GM21529 (cell line): Measurements from ENCODE around the gene CHD9.
A peak's percentile ranks its signal among the peaks of the same experiment; 100 is the strongest.
"Not testable (repeated sequence)": the region's sequence is repeated elsewhere in the genome, so short reads cannot be mapped to it uniquely, and the experiment has no call there.

Experiments used
- ATAC-seq: cut with Tn5 transposase; IDR thresholded peaks from one replicate; pipeline ENCODE4 v1.9.1; 2021; ENCODE audit not compliant: unreplicated experiment

CHD9 gene

DNA sequence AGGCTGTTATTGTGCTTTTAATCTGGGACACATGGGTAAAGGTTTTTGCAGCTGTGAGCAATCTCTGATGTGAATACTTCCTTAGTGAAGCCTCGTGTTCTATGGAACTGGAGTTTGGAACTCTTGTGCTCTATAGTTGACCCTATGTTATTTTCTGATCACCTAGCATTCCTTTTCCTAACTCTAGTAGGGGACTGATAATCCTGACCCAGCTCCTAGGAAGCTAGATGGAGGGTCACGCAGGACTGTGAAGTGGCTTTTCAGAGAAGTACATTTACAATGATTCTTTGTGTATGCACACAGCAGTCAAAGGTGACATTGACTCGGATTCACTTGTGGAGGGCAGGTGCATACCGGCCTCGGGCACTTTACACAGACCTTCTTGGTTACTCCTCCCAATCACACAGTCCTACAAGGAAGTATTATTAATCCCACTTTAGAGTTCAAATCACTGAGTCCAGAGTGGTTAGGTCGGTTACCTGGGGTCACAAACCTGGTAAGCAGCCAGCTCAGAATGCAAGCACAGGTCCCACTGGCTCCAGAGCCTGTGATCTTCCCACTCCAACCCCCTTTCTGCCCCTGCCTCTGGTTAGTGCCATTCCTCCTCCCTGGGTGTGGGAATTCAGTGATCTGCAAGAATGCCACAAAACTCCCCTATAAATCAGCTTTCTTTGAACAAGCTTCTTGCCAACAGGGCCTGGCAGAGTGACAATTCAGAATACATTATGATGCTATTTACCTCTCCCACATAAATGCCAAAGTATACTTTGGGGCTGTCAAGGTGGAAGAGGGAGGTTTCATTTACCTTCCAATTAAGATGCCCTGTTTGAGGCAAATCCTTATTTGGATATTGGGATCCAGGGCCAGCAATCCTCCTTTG, 9.2 kb upstream of the CHD9 start:
- no peak for ATAC-seq

DNA sequence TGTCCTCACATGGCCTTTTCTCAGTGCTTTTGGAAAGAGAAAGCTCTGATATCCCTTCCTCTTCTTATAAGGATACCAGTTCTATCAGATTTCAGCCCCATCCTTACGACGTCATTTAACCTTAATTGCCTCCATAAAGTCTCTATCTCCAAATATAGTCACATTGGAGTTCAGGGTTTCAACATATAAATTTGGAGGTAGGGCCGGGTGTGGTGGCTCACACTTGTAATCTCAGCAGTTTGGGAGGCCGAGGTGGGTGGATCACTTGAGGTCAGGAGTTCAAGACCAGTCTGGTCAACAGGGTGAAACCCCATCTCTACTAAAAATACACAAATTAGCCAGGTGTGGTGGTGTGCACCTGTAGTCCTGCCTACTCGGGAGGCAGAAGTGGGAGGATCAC, 7.3 kb upstream of the CHD9 start:
- ATAC-seq = not testable (repeated sequence)

DNA sequence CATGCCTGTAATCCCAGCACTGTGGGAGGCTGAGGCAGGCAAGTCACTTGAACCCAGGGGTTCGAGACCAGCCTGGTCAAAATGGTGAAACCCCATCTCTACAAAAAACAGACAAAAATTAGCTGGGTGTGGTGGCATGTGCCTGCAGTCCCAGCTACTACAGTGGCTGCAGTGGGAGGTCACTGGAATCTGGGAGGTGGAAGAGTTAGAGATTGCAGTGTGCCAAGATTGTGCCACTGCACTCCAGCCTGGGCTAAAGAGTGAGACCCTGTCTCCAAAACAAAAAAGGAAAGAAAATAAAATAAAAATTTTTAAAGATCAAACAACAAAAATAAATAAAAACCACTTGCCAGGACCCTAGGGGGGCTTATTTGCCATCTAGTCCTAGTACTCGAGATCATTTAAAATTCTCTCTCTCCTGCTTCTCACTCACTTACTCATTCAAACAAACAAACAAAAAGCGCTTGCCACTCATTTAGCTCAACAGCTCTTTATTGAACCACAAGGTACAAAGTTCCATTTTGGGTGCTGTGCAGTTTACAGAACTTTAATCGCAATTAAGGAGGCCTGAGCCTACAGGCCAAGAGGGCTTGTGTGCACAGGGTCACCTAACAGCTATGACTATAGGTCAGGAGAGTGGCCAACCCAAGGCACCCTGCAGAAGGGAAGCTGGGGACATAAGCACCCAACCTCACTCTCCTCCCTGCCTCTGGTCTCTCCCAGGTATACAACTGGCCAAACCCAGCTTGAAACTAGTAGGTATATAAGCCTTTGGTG, 6.5 kb upstream of the CHD9 start:
- no peak for ATAC-seq

DNA sequence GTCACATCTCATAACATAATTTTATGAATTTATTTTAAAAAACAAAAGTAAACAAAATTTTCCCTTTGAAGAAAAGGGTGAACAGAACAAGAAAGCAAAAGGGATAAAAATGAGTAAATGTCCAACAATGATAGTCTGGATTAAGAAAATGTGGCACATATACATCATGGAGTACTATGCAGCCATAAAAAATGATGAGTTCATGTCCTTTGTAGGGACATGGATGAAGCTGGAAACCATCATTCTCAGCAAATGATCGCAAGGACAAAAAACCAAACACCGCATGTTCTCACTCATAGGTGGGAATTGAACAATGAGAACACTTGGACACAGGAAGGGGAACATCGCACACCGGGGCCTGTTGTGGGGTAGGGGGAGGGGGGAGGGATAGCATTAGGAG, 3.5 kb upstream of the CHD9 start:
- not testable (repeated sequence) for ATAC-seq

DNA sequence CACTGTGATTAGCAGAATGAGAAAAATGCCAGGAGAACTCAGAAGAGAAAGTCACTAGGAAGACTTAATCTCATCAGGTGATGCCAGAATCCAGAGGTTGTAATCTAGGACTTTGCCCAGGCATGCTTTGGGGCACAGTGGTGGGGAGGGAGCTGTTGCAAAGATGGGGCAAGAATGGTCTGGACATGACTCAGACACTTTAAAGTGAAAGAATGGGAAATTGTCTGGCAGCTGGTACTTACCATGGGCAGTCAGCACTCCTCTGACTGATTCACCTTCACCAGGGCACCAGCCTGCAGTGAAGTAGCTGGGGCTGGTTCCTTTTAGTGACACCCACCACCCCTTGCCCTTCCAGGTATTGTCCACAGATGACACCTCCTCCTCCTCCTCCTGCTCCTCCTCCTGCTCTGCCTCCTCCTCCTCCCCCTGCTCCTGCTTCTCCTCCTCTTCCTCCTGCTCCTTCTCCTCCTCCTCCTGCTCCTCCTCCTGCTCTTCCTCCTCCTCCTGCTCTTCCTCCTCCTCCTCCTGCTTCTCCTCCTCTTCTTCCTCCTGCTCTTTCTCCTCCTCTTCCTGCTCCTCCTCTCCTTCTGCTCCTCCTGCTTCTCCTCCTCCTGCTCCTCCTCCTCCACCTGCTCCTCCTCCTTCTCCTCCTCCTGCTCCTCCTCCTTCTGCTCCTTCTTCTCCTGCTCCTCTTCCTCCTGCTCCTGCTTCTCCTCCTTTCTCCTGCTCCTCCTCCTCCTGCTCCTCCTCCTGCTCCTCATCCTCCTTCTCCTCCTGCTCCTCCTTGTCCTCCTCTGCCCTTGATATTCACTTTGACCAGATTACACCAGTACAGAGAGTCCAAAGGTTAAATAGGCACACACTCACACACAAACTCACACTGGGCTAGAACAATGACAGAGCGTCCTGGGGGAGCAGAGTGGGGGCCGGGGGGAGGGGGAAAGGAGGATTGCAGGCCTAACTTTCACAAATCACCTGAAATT, 2.0 kb upstream of the CHD9 start, which contains the start of gene CHD9NB:
CHD9NB (minus strand) TSS at position 379 of the 983 bp plus-strand sequence. CDS start 8,739 bp downstream, outside the sequence.
- ATAC-seq = no peak

DNA sequence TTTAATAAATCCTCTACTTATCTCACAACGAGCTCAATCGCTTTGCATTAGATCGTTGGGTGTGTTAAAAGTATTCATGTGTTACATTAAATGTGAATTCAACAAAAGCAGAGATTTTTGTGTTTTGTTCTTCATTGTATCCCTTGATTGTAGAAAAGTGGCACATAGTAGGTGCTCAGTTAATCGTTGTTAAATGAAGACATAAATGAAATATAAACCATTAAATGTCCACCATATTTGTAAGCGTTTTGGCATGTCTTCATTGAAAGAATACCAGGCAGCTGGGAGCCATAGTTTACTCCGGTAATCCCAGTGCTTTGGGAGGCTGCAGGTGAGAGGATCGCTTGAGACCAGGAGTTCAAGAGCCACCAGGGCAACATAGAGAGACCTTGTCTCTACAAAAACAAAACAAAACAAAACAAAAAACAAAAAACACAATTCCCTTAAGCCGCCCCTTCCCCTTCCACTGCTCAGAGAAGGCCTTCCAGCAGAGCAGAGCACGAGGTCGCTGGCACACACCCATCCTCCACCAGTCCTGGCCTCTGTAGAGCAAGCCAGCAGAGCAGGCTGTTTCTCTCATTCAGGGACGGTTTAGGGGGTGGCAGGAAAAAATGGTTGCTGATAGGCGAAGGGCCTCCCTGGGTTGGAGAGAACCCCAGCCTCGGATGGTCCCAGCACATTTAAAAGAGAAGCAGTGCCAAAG, 673 bp upstream of the CHD9 start:
- peak; percentile 37 for ATAC-seq

DNA sequence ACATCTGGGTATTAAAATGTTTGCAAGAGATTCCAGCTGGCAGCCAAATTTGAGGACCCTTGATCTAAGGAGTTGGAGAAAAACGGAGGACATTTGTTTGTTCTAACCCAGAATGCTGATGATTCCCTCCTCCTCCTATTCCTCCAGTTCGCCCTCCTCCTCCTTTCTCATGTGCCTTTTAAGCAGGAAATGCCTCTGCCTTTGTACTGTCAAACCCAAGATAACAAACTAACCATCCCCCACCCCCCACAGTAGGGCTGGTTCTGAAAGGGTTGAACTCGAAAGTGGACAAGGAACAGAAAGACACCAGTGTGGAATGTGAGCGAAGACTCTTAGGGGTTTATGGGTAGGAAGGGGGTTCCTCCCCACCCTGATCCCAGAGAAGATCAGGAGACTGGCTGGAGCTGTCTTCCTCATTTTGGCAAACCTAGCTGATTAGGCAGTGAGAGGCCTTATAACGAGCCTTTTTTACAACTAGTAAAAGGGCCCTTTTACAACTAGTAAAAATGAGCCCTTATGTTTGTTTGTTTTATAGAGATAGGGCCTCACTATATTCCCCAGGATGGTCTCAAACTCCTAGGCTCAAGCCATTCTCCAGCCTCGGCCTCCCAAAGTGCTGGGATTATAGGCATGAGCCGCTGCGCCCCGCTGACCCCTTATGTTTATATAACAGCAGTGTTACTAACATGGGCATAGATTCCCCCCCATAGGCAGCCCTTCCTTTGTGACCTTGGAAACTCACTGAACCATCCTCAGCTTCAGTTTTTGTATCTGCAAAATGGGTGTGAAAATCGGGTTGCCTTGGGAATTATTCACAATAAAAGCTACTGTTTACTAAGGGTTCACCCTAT, 975 bp downstream of the CHD9 start:
- ATAC-seq = no peak

DNA sequence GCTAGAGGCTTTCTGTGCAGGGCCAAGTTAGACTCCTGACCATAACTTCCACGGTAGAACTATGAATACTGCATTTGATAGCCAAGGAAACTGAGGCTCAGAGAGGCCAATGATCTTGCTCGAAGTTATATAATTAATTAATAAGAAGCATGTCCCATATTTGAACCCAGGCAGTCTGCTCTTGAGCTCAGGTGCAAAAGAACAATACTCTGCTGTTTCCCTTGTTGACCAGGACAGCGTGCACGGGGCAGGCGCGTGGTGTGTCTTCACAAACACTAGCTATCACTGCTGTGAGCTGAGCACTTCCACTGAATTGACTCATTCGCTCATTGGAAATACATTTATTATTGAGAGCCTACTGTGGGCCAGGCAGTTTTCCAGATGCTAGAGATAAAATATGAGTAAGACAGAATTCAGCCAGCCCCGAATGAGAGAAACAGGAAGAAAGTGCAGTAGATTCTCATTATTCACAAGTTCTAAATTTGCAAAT, 1.6 kb downstream of the CHD9 start:
- no peak for ATAC-seq

DNA sequence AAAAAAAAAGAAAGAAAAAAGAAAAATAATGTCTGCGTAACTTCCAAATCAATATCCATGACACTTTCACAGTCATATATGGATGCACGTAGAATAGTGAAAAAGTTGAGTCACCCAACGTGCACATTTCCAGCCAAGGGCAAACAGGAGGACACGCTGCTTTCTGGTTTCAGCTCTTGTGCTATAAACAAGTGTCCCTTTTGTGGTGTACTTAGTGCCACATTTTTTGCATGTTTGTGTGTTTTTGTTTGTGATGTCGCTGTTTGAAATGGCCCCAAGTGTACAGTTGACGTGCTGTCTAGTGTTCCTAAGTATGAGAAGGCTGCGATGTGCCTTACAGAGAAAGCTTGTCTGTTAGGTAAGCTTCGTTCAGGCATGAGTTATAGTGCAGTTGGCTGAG, 2.9 kb downstream of the CHD9 start:
- no peak for ATAC-seq

DNA sequence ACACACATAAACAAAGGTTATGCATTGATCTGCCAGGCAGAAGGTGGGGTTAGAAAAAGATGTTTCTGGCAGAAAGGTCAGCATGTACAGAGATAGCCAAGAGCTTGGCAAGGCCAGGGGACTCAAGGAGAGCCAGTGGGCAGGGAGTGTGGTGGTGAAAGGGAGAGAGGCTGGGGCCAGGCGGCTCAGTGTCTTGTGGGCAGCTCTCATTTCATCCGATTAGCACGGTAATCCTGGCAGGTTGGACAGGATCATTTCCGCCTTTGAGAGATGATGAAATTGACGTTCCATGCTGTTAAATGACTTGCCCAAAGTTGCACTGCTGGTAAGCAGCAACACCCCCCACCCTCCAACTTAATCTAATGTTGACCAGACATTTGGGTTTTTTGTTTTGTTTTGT, 3.6 kb downstream of the CHD9 start:
- ATAC-seq = no peak

DNA sequence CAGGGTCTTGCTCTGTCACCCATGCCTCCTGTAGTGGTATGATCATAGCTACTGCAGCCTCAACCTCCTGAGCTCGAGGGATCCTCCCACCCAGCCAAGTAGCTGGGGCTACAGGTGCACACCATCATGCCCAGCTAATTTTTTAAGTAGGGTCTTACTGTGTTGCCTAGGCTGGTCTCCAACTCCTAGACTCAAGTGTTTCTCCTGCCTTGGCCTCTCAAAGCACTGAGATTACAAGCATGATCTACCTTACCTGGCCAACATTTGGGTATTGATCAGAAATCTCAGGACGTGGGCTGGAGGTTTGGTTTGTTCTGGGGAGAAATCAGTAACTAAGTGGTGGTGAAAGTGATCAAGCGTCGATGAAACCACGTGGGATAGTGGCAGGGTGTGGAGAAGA, 4.1 kb downstream of the CHD9 start:
- no peak for ATAC-seq

DNA sequence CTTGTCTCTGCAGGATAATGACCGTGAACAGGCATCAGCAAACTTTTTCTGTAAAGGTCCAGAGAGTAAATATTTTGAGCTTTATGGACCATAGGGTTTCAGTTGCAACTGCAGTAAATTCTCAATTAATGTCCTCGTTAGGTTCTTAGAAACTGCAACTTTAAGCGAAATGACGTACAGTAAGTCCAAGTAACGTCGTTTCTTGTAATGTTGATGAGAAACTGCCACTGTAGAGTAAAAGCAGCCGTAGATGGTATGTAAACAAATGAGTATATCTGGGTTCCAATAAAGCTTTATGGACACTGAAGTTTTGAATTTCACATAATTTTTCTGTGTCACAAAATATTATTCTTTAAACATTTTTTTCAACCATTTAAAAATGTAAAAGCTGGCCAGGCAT, 4.9 kb downstream of the CHD9 start:
- no peak for ATAC-seq

DNA sequence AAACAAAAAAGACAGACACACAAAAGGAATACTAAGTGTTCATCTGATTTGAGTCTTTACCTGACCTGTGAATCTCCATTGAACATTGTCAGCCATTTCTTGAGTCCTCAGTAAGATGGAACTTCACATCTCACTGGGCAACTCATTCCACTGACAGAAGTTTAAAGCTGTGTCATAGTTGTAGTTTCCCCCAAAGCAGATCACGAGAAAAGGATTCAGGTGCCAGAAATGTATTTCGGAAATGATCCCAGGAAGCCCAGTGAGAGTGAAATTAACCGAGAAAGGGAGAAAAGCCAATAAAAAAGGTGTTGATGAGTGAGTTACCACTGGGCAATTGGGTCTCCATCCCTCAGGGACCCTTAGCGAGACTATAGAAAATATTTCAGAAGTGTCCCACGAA, 6.5 kb downstream of the CHD9 start:
- peak; percentile 37 for ATAC-seq

DNA sequence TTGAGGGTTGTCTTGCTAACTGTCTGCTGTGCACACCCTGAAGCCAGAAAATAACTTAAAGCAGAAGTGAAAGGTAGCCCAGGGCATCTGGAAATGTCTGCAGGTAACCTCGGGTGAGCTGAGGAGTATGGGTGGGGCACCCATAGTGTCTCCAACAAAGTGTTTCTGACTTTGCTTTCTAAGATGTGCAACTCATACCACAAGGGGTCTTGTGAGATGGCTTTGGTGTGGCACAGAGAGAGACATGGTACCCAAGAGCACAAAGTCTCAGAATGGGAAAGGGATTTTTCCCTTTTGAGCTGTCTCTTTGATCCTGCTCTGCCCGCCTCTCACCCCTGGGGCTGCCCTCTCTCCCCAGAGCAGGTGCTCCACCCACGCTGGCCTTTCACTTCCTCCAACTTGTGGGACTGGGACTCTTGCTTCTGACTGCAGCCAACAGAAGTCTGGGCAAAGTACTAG, 6.9 kb downstream of the CHD9 start:
- ATAC-seq = peak; percentile 83

DNA sequence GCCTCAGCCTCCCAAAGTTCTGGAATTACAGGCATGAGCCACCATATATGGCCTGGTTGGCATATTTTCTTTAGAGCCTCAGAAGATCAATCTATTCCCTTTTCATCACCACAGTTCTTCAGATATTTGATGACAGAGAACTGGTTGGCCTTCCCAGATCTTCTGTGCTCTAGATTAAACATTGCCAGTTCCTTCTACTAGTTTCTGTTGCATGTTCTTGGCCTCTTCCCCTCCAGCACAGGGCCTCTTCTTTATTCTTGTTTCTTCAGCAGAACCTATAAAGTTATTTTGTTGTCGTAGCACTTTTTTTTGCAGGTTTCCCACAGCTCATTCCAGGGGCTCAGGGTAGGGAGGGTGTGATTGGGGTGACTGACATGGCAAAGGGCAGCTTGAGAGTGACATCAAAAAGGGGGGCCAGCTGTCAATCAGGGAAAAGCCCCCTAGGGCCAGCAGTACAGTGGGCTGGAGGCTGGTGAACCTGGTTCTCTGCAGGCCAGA, 9.3 kb downstream of the CHD9 start:
- no peak for ATAC-seq

DNA sequence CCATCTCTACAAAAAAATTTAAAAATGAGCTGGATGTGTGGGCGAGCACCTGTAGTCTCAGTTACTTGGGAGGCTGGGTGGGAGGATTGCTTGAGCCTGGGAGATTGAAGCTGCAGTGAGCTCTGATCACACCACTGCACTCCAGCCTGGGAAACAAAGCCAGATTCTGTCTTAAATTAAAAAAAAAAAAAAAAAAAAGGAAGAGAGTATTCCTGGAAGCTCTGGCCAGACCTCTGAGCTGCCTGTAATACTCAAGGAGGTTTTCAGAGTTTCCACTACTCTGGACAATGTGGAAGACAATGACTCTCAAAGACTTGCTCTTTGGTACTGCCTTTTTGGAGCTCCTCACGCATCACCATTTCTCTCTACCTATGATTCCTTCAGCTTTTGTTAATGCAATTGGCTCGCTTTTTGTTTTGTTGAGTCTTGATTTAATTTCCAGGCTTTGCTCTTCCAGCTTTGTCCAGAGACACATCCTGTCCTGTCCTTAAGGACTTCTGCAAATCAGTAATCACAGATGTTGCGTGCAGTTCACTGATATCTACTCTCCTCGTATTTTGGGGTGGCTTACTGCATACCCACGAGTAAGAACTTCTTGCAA, 10.8 kb downstream of the CHD9 start:
- no peak for ATAC-seq

DNA sequence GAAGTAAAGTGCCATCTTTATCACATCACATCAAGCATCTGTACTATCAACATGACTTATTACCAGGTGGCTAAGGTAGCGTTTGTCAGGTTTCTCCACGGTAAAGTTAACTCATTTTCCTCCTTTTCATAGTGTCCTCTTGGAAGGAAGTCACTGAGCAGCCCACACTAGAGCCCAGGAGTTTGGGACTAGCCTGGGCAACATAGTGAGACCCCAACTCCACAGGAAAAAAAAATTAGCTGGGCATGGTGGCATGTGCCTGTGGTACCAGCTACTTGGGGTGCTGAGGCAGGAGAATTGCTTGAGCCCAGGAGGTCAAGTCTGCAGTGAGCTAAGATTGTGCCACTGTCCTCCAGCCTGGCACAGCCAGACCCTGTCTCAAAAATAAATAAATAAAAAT, 12.9 kb downstream of the CHD9 start:
- no peak for ATAC-seq

DNA sequence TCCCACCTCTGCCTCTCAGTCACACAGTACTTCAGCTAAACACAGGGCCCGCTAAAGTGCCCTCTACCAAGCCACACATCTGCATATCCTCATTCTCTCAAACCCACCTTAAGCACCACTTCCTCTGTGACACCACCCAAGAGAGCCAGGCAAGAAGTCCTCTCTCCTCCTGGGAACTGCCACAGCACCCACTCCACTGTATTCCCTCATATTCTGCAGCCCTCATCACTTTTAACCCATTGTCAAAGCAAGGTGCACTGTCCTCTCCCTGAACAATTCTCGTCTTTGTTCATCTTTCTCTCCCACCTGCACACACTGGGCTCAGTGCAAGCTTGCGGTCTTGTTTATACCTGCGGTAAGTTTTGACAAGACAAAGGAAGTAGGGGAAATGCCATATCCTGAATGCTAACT, 13.6 kb downstream of the CHD9 start:
- ATAC-seq = peak; percentile 40

DNA sequence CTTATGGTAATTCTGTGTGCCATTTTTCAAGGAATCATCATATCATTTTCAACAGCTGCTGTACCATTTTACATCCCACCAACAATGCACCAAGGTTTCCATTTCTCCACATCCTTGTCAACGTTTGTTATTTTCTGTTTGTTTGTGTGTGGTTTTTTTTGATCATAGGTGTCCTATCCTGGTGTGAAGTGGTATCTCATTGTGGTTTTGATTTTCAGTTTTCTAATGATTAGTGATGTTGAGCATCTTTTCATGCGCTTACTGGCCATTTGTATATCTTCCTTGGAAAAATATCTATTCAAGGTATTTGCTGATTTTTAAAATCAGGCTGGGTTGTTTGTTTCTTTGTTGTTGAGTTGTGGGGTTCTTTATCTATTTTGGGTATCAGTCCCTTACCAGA, 15.0 kb downstream of the CHD9 start:
- no peak for ATAC-seq
